Erythroblast (primary cell): ENCODE data around the gene L2HGDH.
"Not testable (repeated sequence)": the region's sequence is repeated elsewhere in the genome, so short reads cannot be mapped to it uniquely, and the experiment has no call there.

Experiments used
- GATA1 ChIP-seq: IDR thresholded peaks from 2 replicates; pipeline ENCODE4 v1.6.1; 2011; ENCODE audit warnings: low read depth, mild to moderate bottlenecking, control low read depth, low read length, moderate library complexity
- POLR2A ChIP-seq: IDR thresholded peaks from 2 replicates; pipeline ENCODE4 v1.6.1; 2011; ENCODE audit warnings: mild to moderate bottlenecking, low read length

- TF ChIP-seq POLR2A, GATA1: not testable (repeated sequence)
These were observed 2.1 kb upstream of the L2HGDH start for GRCh38 chr14:50314098-50314497.
